CD1c-positive myeloid dendritic cell (primary cell): ENCODE measurements around the gene ZNF431.
A peak's percentile ranks its signal among the peaks of the same experiment; 100 is the strongest.
"Not testable (repeated sequence)": the region's sequence is repeated elsewhere in the genome, so short reads cannot be mapped to it uniquely, and the experiment has no call there.

Experiments used
- DNase-seq: peaks from one replicate; pipeline ENCODE4 v3.0.0-alpha.2; 2016; ENCODE audit errors: extremely low spot score

The ZNF431 gene

GRCh38 chr19:21147540-21147939 lies 5.7 kb downstream of the ZNF431 start:
- DNase-seq: no peak

- DNase-seq: no peak
Measured at GRCh38 chr19:21148681-21149080, 6.8 kb downstream of the ZNF431 start.

- DNase-seq: no peak
Measured at GRCh38 chr19:21149877-21150276, 8.0 kb downstream of the ZNF431 start.

GRCh38 chr19:21151460-21151859 lies 9.6 kb downstream of the ZNF431 start:
- DNase-seq: no peak

- DNase-seq: no peak
Measured at GRCh38 chr19:21158523-21159135, 16.8 kb downstream of the ZNF431 start.

- no peak for DNase-seq
Measured at GRCh38 chr19:21164541-21164940, 22.7 kb downstream of the ZNF431 start.

GRCh38 chr19:21166436-21166835 lies 24.6 kb downstream of the ZNF431 start:
- DNase-seq: no peak

- no peak for DNase-seq
Measured at GRCh38 chr19:21197590-21198295, 55.9 kb downstream of the ZNF431 start.

GRCh38 chr19:21202865-21203494 lies 61.1 kb downstream of the ZNF431 start:
- peak; percentile 62 for DNase-seq

- no peak for DNase-seq
Measured at GRCh38 chr19:21210037-21210621, 68.3 kb downstream of the ZNF431 start.

GRCh38 chr19:21221693-21222092 lies 79.9 kb downstream of the ZNF431 start:
- DNase-seq: no peak

GRCh38 chr19:21229938-21230337 lies 88.1 kb downstream of the ZNF431 start:
- DNase-seq: not testable (repeated sequence)

GRCh38 chr19:21233691-21234090 lies 91.9 kb downstream of the ZNF431 start:
- DNase-seq: no peak

- not testable (repeated sequence) for DNase-seq
Measured at GRCh38 chr19:21236751-21237150, 94.9 kb downstream of the ZNF431 start.

GRCh38 chr19:21238670-21239069 lies 96.8 kb downstream of the ZNF431 start:
- no peak for DNase-seq
